ENCODE data around the gene ACSM2A.
"Not testable (repeated sequence)": the region's sequence is repeated elsewhere in the genome, so short reads cannot be mapped to it uniquely, and the experiment has no call there.

The ACSM2A gene

GRCh38 chr16:20459227-20459626 is 7.9 kb downstream of the ACSM2A start:
- not testable (repeated sequence) for DNase-seq

- DNase-seq, result not testable (repeated sequence)
Observed at GRCh38 chr16:20460313-20460712, 9.0 kb downstream of the ACSM2A start.

- not testable (repeated sequence) for DNase-seq
Observed at GRCh38 chr16:20468954-20469353, 17.6 kb downstream of the ACSM2A start.

GRCh38 chr16:20469930-20470329 is 18.6 kb downstream of the ACSM2A start:
- DNase-seq, result not testable (repeated sequence)

- not testable (repeated sequence) for DNase-seq
Observed at GRCh38 chr16:20470732-20471131, 19.4 kb downstream of the ACSM2A start.

GRCh38 chr16:20477188-20477744 is 25.9 kb downstream of the ACSM2A start:
- DNase-seq, result not testable (repeated sequence)

GRCh38 chr16:20483989-20484388 is 32.7 kb downstream of the ACSM2A start:
- DNase-seq, result not testable (repeated sequence)

- no peak for DNase-seq
Observed at GRCh38 chr16:20484726-20485125, 33.4 kb downstream of the ACSM2A start.

- no peak for DNase-seq
Observed at GRCh38 chr16:20485408-20485807, 34.1 kb downstream of the ACSM2A start.

GRCh38 chr16:20490994-20491393 is 39.7 kb downstream of the ACSM2A start:
- DNase-seq, result not testable (repeated sequence)

- DNase-seq, result not testable (repeated sequence)
Observed at GRCh38 chr16:20491448-20491847, 40.1 kb downstream of the ACSM2A start.

- DNase-seq, result no peak
Observed at GRCh38 chr16:20504418-20504817, 53.1 kb downstream of the ACSM2A start.

- no peak for DNase-seq
Observed at GRCh38 chr16:20507280-20507679, 56.0 kb downstream of the ACSM2A start.

GRCh38 chr16:20510323-20510722 is 59.0 kb downstream of the ACSM2A start:
- DNase-seq, result no peak

GRCh38 chr16:20515688-20516090 is 64.4 kb downstream of the ACSM2A start:
- no peak for DNase-seq

GRCh38 chr16:20517149-20517548 is 65.8 kb downstream of the ACSM2A start:
- DNase-seq, result no peak

- no peak for DNase-seq
Observed at GRCh38 chr16:20519231-20519630, 67.9 kb downstream of the ACSM2A start.

GRCh38 chr16:20520103-20520502 is 68.8 kb downstream of the ACSM2A start:
- DNase-seq, result no peak

GRCh38 chr16:20531795-20532194 is 80.5 kb downstream of the ACSM2A start:
- DNase-seq, result not testable (repeated sequence)

GRCh38 chr16:20532284-20532792 is 81.0 kb downstream of the ACSM2A start:
- DNase-seq, result not testable (repeated sequence)

- DNase-seq, result not testable (repeated sequence)
Observed at GRCh38 chr16:20536669-20537068, 85.3 kb downstream of the ACSM2A start.

Measured in NCI-H2227 treated with DMSO at 0.1 percent for 48 hours (cell line).